Endothelial cell of umbilical vein (primary cell): ENCODE data around the gene LRRC28. TPM values are rescaled to one million over a fixed set of nuclear protein-coding genes. Genes with fewer than 3 reads are reported as not detected.

Source experiments
- BruUV-seq: library from RNA; stranded (reverse); fragments of 400-500 nt; replicated peaks from 2 replicates; lab custom pipeline; 2021; lab: Mats Ljungman, UMichigan
- CTCF ChIA-PET: fragments of 300-600, 350-600 bp; sonication (Branson Sonifier 250); formaldehyde crosslinking; loops from one replicate; lab custom pipeline; 2021; ENCODE audit warnings: antibody characterized with exemption, inconsistent platforms; lab: Charles Lee
- POLR2A ChIA-PET: fragments of 300-600, 350-600 bp; sonication (Branson Sonifier 250); formaldehyde crosslinking; loops from one replicate; lab custom pipeline; 2021; ENCODE audit warnings: antibody characterized with exemption, inconsistent platforms; lab: Charles Lee
- DNase-seq: peaks from one replicate; pipeline ENCODE4 v3.0.0-alpha.2; 2011; ENCODE audit warnings: low read depth, low spot score
- FAIRE-seq: peaks from 2 replicates; lab custom pipeline; 2011; peaks lifted over from hg19 to GRCh38; lab: Jason Lieb, UNC
- H2AFZ ChIP-seq: 2 replicates; pipeline ENCODE4 v1.6.0; 2012; ENCODE audit warnings: low read depth, low read length, control low read depth, inconsistent platforms
- H3K27ac ChIP-seq: 2 replicates; pipeline ENCODE4 v1.5.1; 2011; ENCODE audit warnings: low read depth, mild to moderate bottlenecking, control low read depth, low read length, moderate library complexity; ENCODE audit not compliant: insufficient read depth
- H3K27me3 ChIP-seq, 2 experiments: 2 replicates each; pipeline versions ENCODE4 v1.6.0 to v1.6.1; 2011; ENCODE audit warnings: low read length in 2 of 2, mixed read lengths in 1 of 2; ENCODE audit not compliant: control insufficient read depth in 2 of 2, insufficient read depth in 2 of 2
- H3K36me3 ChIP-seq, 2 experiments: 2 replicates in 1 of 2; 3 replicates in 1 of 2; pipeline ENCODE4 v1.5.1; 2011; ENCODE audit warnings: low read length in 2 of 2, mild to moderate bottlenecking in 1 of 2, moderate library complexity in 1 of 2; ENCODE audit not compliant: control insufficient read depth in 2 of 2, insufficient read depth in 2 of 2; ENCODE audit errors: extremely low read depth in 1 of 2
- H3K4me1 ChIP-seq: 3 replicates; pipeline ENCODE4 v1.5.1; 2011; ENCODE audit warnings: mild to moderate bottlenecking, low read length; ENCODE audit not compliant: control insufficient read depth, insufficient read depth; ENCODE audit errors: extremely low read depth
- H3K4me2 ChIP-seq: 2 replicates; pipeline ENCODE4 v1.6.1; 2011; ENCODE audit warnings: low read length, control low read depth, mixed read lengths; ENCODE audit not compliant: insufficient read depth
- H3K4me3 ChIP-seq, 3 experiments: fragments of 200-600 bp in 1 of 3; sonication (generic), shearing (Covaris generic) in 1 of 3; replicated peaks in 1 of 3; 2 replicates each; pipeline ENCODE4 v1.5.1; 2011 to 2016; ENCODE audit warnings: control low read depth in 3 of 3, low read length in 3 of 3, mild to moderate bottlenecking in 2 of 3, inconsistent platforms in 1 of 3, low read depth in 1 of 3, moderate library complexity in 1 of 3; ENCODE audit not compliant: insufficient read depth in 1 of 3
- H3K79me2 ChIP-seq: 2 replicates; pipeline ENCODE4 v1.6.0; 2012; ENCODE audit warnings: low read length, inconsistent platforms; ENCODE audit not compliant: control insufficient read depth, insufficient read depth
- H3K9ac ChIP-seq: replicated peaks from 2 replicates; pipeline ENCODE3; 2011; ENCODE audit warnings: low read length, control low read depth; ENCODE audit not compliant: insufficient read depth; ENCODE audit errors: extremely low read depth
- H3K9me1 ChIP-seq: replicated peaks from 3 replicates; pipeline ENCODE4 v1.6.0; 2011; ENCODE audit warnings: mild to moderate bottlenecking, low read length; ENCODE audit not compliant: control insufficient read depth, insufficient read depth; ENCODE audit errors: extremely low read depth
- H3K9me3 ChIP-seq: replicated peaks from 2 replicates; pipeline ENCODE4 v1.5.1; 2012; ENCODE audit warnings: low read length, inconsistent platforms; ENCODE audit not compliant: control insufficient read depth, insufficient read depth
- H4K20me1 ChIP-seq: replicated peaks from 2 replicates; pipeline ENCODE3; 2011; ENCODE audit warnings: mild to moderate bottlenecking, low read length; ENCODE audit not compliant: control insufficient read depth, insufficient read depth; ENCODE audit errors: extremely low read depth
- CTCF ChIP-seq, 2 donors: IDR thresholded peaks; 1 replicate in 1 of 2; 2 replicates in 1 of 2; pipeline ENCODE4 v1.5.1; 2011; ENCODE audit warnings: low read length in 2 of 2, mild to moderate bottlenecking in 2 of 2, moderate library complexity in 2 of 2, control low read depth in 1 of 2, inconsistent platforms in 1 of 2, low read depth in 1 of 2; ENCODE audit not compliant: insufficient read depth in 1 of 2; ENCODE audit errors: extremely low read depth in 1 of 2
- EZH2 ChIP-seq: IDR thresholded peaks from 2 replicates; pipeline ENCODE4 v1.6.1; 2012; ENCODE audit warnings: borderline replicate concordance, low read depth, mild to moderate bottlenecking, moderate library complexity, low read length, inconsistent platforms; ENCODE audit not compliant: severe bottlenecking
- FOS ChIP-seq: IDR thresholded peaks from 2 replicates; pipeline ENCODE4 v1.6.1; 2011; ENCODE audit warnings: mild to moderate bottlenecking, low read length, moderate library complexity, borderline replicate concordance; ENCODE audit not compliant: insufficient read depth
- GATA2 ChIP-seq: IDR thresholded peaks from 2 replicates; pipeline ENCODE4 v1.7.0; 2011; ENCODE audit warnings: low read depth, mild to moderate bottlenecking, moderate library complexity, mixed read lengths, low read length; ENCODE audit not compliant: insufficient read length, insufficient read depth
- JUN ChIP-seq: IDR thresholded peaks from 2 replicates; pipeline ENCODE4 v1.6.1; 2011; ENCODE audit warnings: borderline replicate concordance, low read depth; ENCODE audit not compliant: insufficient read length, insufficient read depth
- MYC ChIP-seq: IDR thresholded peaks from one replicate; pipeline ENCODE4 v1.6.1; 2011; ENCODE audit warnings: mild to moderate bottlenecking, low read depth, low read length
- POLR2A ChIP-seq: IDR thresholded peaks from 2 replicates; pipeline ENCODE4 v1.6.1; 2012; ENCODE audit warnings: low read depth, mild to moderate bottlenecking, control low read depth, low read length
- POLR2AphosphoS5 ChIP-seq: IDR thresholded peaks from 2 replicates; pipeline ENCODE4 v1.6.1; 2012; ENCODE audit warnings: low read depth, mild to moderate bottlenecking, control low read depth, low read length, moderate library complexity; ENCODE audit not compliant: insufficient read depth
- dilution Hi-C: fragments of 300-500 bp; cut with MboI; formaldehyde crosslinking; loops from one replicate; pipeline ENCODE4 v1.15.0; 2019; ENCODE audit warnings: low sequenced_read_pairs; ENCODE audit not compliant: extremely low pct_ligation_motif_present
- intact Hi-C: fragments of 100-400 bp; cut with micrococcal nuclease; formaldehyde crosslinking; loops from one replicate; pipeline ENCODE4 v1.10.0; 2022
- polyA plus RNA-seq, 4 experiments: library from polyadenylated mRNA; depleted of rRNA in 3 of 4; stranded (reverse) in 3 of 4; unstranded in 1 of 4; fragments of >200 nt; gene quantifications; 2 replicates each; pipeline versions ENCODE4 v1.2.1 to v1.2.3, GENCODE V29; 2011 to 2012; ENCODE audit warnings: missing spikeins in 1 of 4
- total RNA-seq: library from RNA; stranded (reverse); gene quantifications from 2 replicates; pipeline ENCODE4 v1.2.3, GENCODE V29; 2021

The LRRC28 gene
- total and polyA plus RNA-seq, 2 donors (not counting 3 experiments of a cell fraction or from before 2014, with no cell fraction given) = 19.6 to 26.7 TPM

- Histone ChIP-seq H3K9me1 (no peaks in the 10 kb centered on the region), H3K4me1 (no peaks in the 10 kb centered on the region), H3K4me3 (no peak overlapping the region), H3K27ac (no peak overlapping the region), H2AFZ (no peak overlapping the region), H3K27me3 (no peaks in the 10 kb centered on the region), H3K4me2 (no peak overlapping the region), H4K20me1 (no peaks in the 10 kb centered on the region), H3K9me3 (no peaks in the 10 kb centered on the region), H3K79me2 (no peaks in the 10 kb centered on the region), H3K9ac (no peak overlapping the region), H3K36me3 (no peaks in the 10 kb centered on the region)
- BruUV-seq = no TSS peak
- dilution Hi-C loops (no loop called here), intact Hi-C loops (no loop called here)
- FAIRE-seq = no peak
- TF ChIP-seq POLR2AphosphoS5 (no peak), JUN (no peak), POLR2A (no peak), GATA2 (no peak), MYC (no peak), CTCF (IDR thresholded peaks at IDR 0.05; ENCODE audit: extremely low read depth in 1 of 2, insufficient read depth in 1 of 2, low read depth in 1 of 2, low read length in 2 of 2) (no peak), EZH2 (no peak), FOS (no peak)
- CTCF ChIA-PET = interaction anchor here (0.8 to 1.4 kb wide), 3 partner anchors 9 to 305 kb away, joined by 4 read pairs; no protein-coding TSS in a partner anchor
- no peak for DNase-seq
- POLR2A ChIA-PET = no interaction called here
Observed at GRCh38 chr15:99399061-99399460, 147.8 kb downstream of the LRRC28 start.
